Vagina (tissue), 2 donors: Measurements from ENCODE around the gene CENPM.

Experiments
- CTCF ChIP-seq, 3 experiments: fragments of 450-650 bp in 2 of 3; fragments of 200-600 bp in 1 of 3; sonication (generic) in 1 of 3; IDR thresholded peaks; one replicate each; pipeline ENCODE4 v1.5.1; 2017 to 2019; ENCODE audit warnings: antibody characterized with exemption in 3 of 3, mild to moderate bottlenecking in 2 of 3, moderate library complexity in 2 of 3
- POLR2A ChIP-seq, 2 donors: fragments of 450-650 bp; IDR thresholded peaks; one replicate each; pipeline ENCODE4 v1.6.1; 2017; ENCODE audit warnings: antibody characterized with exemption in 2 of 2, mild to moderate bottlenecking in 2 of 2, moderate library complexity in 2 of 2
- POLR2AphosphoS5 ChIP-seq, 2 donors: sonication (generic); formaldehyde crosslinking; IDR thresholded peaks; one replicate each; pipeline ENCODE4 v1.9.0; 2017; ENCODE audit warnings: antibody characterized with exemption in 2 of 2, mild to moderate bottlenecking in 2 of 2, low read depth in 1 of 2; ENCODE audit not compliant: insufficient read depth in 1 of 2

GRCh38 chr22:41927813-41928212, 19.1 kb downstream of the CENPM start:
- TF ChIP-seq POLR2A (IDR thresholded peaks at IDR 0.05) (no peak), CTCF (IDR thresholded peaks at IDR 0.05) (no peak), POLR2AphosphoS5 (IDR thresholded peaks at IDR 0.05; ENCODE audit: insufficient read depth in 1 of 2, low read depth in 1 of 2) (no peak)
